ENCODE results near the gene SYMPK.

SYMPK gene

GRCh38 chr19:45792470-45793177 lies 70.3 kb downstream of the SYMPK start, which contains the start of gene DMWD:
TSS of gene DMWD (minus strand) at chr19:45792845. CDS start at chr19:45792756, 89 bp downstream.
- peak; percentile 100 for DNase-seq
- H3K27me3 Mint-ChIP-seq (ENCODE audit: low read depth, poor library complexity) = peaks cover 9% of the 10 kb centered on the region
- peaks cover 32% of the 10 kb centered on the region for H3K36me3 Mint-ChIP-seq (ENCODE audit: low read depth)
- peak within 1 kb of the TSS; percentile 98 for H3K4me3 Mint-ChIP-seq
- H3K4me1 Mint-ChIP-seq = peaks cover 36% of the 10 kb centered on the region
- peak within 1 kb of the TSS; percentile 97 for H3K27ac Mint-ChIP-seq
- no peak for TF ChIP-seq CTCF (IDR thresholded peaks at IDR 0.05)
- H3K9me3 Mint-ChIP-seq = no peaks in the 10 kb centered on the region

- Mint-ChIP-seq H3K4me1 (peaks cover 36% of the 10 kb centered on the region), H3K36me3 (ENCODE audit: low read depth) (peaks cover 38% of the 10 kb centered on the region), H3K27ac (peak overlapping the region; percentile 50), H3K27me3 (ENCODE audit: low read depth, poor library complexity) (peaks cover 9% of the 10 kb centered on the region), H3K4me3 (peak overlapping the region; percentile 98), H3K9me3 (no peaks in the 10 kb centered on the region)
- no peak for TF ChIP-seq CTCF (IDR thresholded peaks at IDR 0.05)
- DNase-seq = no peak
These were observed 71.0 kb downstream of the SYMPK start for GRCh38 chr19:45791744-45792469.

DNA sequence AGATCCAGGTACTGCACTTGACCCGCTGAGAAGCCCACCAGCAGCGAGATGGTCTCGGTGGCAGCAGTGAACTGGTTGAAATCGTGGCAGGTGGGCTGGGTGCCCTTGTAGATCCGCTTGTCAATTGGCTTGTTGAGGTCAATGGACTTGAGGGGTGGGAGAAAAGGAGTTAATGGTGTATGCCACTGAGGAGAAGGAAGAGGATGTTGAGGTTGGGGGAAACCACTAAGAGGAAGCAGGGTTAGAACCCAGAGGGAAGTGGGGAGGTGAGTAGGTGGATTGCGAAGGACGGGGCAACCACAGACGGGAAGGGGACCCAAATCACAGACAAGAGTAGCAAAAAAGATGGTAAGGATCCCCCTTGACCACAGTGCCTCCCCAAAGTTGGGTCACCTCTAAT lies 72.0 kb downstream of the SYMPK start:
- H3K36me3 Mint-ChIP-seq (ENCODE audit: low read depth) = peaks cover 38% of the 10 kb centered on the region
- DNase-seq = no peak
- H3K27ac Mint-ChIP-seq = no peak overlapping the region
- H3K9me3 Mint-ChIP-seq = no peaks in the 10 kb centered on the region
- TF ChIP-seq CTCF (IDR thresholded peaks at IDR 0.05) = no peak
- H3K4me1 Mint-ChIP-seq = peaks cover 36% of the 10 kb centered on the region
- H3K4me3 Mint-ChIP-seq = peak overlapping the region; percentile 98
- peaks cover 9% of the 10 kb centered on the region for H3K27me3 Mint-ChIP-seq (ENCODE audit: low read depth, poor library complexity)

GRCh38 chr19:45789035-45789786 lies 73.7 kb downstream of the SYMPK start:
- peaks cover 9% of the 10 kb centered on the region for H3K27me3 Mint-ChIP-seq (ENCODE audit: low read depth, poor library complexity)
- H3K4me3 Mint-ChIP-seq = no peak overlapping the region
- peak overlapping the region; percentile 58 for H3K27ac Mint-ChIP-seq
- peaks cover 38% of the 10 kb centered on the region for H3K36me3 Mint-ChIP-seq (ENCODE audit: low read depth)
- H3K9me3 Mint-ChIP-seq = no peaks in the 10 kb centered on the region
- no peak for TF ChIP-seq CTCF (IDR thresholded peaks at IDR 0.05)
- DNase-seq = no peak
- H3K4me1 Mint-ChIP-seq = peaks cover 35% of the 10 kb centered on the region

GRCh38 chr19:45786533-45786894 lies 76.4 kb downstream of the SYMPK start:
- Mint-ChIP-seq H3K4me1 (peaks cover 36% of the 10 kb centered on the region), H3K27ac (no peak overlapping the region), H3K9me3 (no peaks in the 10 kb centered on the region), H3K27me3 (ENCODE audit: low read depth, poor library complexity) (no peaks in the 10 kb centered on the region), H3K36me3 (ENCODE audit: low read depth) (peaks cover 38% of the 10 kb centered on the region), H3K4me3 (no peak overlapping the region)
- no peak for TF ChIP-seq CTCF (IDR thresholded peaks at IDR 0.05)
- DNase-seq = no peak
